HL-60 (cell line): Measurements from ENCODE around the gene DDAH1.

Experiments used
- CTCF ChIP-seq: IDR thresholded peaks from one replicate; pipeline ENCODE4 v1.5.1; 2011; ENCODE audit warnings: low read length, control low read depth, inconsistent platforms; ENCODE audit not compliant: insufficient read depth
- GABPA ChIP-seq: IDR thresholded peaks from 2 replicates; pipeline ENCODE4 v1.6.1; 2012; ENCODE audit warnings: low read depth

DNA sequence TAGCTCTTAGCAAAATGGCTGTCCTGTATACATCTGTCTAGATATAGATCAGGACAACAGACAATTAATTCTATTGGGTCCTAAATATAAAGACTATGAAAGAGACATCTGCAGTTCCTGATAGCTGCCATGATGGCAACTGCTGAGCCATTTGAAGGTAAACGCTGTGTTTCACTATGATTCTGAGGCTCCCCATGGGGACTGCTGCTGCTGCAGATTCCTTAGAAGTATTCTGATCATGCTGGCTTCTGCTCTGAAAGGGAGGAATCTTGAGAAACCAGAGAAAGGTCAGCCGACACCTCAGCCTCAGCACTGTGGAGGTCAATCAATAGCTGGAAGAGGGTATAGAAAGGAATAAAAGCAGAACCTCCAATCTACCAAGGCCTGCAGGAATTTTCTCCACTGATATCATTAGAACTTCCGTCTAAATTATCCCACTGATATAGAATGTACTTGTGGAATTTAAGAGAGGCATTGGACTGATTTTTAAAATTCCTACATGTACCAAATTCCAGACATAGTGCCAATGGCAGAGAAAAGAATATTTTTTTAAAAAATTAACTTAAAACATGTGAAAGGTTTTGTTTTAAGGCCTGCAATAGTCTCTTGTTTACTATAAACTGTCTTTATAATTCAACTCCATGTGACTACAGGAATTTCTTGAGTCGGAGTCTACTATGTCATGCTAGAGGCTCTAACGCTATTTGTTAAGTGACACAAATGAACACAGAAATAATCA is 53.2 kb downstream of the DDAH1 start:
- TF ChIP-seq CTCF (no peak), GABPA (no peak)
